Hypothalamus (tissue), 51 donors: Measurements from ENCODE around the gene CES5A.
A peak's percentile ranks its signal among the peaks of the same experiment; 100 is the strongest.
"Not testable (repeated sequence)": the region's sequence is repeated elsewhere in the genome, so short reads cannot be mapped to it uniquely, and the experiment has no call there.

Experiments used
- DNase-seq, 51 donors: peaks; one replicate each; lab custom pipeline; 2025; lab: John Stamatoyannopoulos, UW

Gene CES5A

GRCh38 chr16:55876854-55877253, 1.7 kb upstream of the CES5A start:
- DNase-seq = no peak

GRCh38 chr16:55873122-55873521, 2.1 kb downstream of the CES5A start:
- no peak for DNase-seq

GRCh38 chr16:55872130-55872529, 3.0 kb downstream of the CES5A start:
- no peak for DNase-seq

- no peak for DNase-seq
These were observed 3.6 kb downstream of the CES5A start for GRCh38 chr16:55871411-55872038.

- no peak for DNase-seq
These were observed 6.2 kb downstream of the CES5A start for GRCh38 chr16:55868980-55869379.

- DNase-seq = no peak
These were observed 7.0 kb downstream of the CES5A start for GRCh38 chr16:55868137-55868536.

GRCh38 chr16:55861288-55861687, 13.9 kb downstream of the CES5A start:
- DNase-seq = no peak

- not testable (repeated sequence) for DNase-seq
These were observed 17.5 kb downstream of the CES5A start for GRCh38 chr16:55857650-55858049.

GRCh38 chr16:55856950-55857349, 18.2 kb downstream of the CES5A start:
- no peak for DNase-seq

GRCh38 chr16:55853114-55853513, 22.1 kb downstream of the CES5A start:
- DNase-seq = no peak

GRCh38 chr16:55849536-55849935, 25.6 kb downstream of the CES5A start:
- DNase-seq = no peak

GRCh38 chr16:55846598-55847346, 28.4 kb downstream of the CES5A start:
- DNase-seq = no peak

GRCh38 chr16:55843105-55843395, 32.1 kb downstream of the CES5A start:
- DNase-seq = no peak

- peak in 10 of 51 donors; percentile 2 to 40 (median 6) for DNase-seq
These were observed 32.6 kb downstream of the CES5A start for GRCh38 chr16:55842369-55843104.

GRCh38 chr16:55839115-55839514, 36.1 kb downstream of the CES5A start:
- DNase-seq = no peak

- no peak for DNase-seq
These were observed 39.0 kb downstream of the CES5A start for GRCh38 chr16:55836158-55836611.

- DNase-seq = peak in 8 of 51 donors; percentile 0 to 24 (median 18)
These were observed 39.6 kb downstream of the CES5A start for GRCh38 chr16:55835581-55835980.

GRCh38 chr16:55835173-55835572, 40.0 kb downstream of the CES5A start:
- DNase-seq = not testable (repeated sequence)

- no peak for DNase-seq
These were observed 41.1 kb downstream of the CES5A start for GRCh38 chr16:55834049-55834448.

- no peak for DNase-seq
These were observed 42.1 kb downstream of the CES5A start, which contains the start of gene CES1 for GRCh38 chr16:55832773-55833691. CES1 (minus strand) TSS chr16:55833096; CDS start chr16:55833055, 41 bp downstream.

- DNase-seq = no peak
These were observed 42.8 kb downstream of the CES5A start for GRCh38 chr16:55832425-55832772.
